ENCODE measurements around the gene DOC2B.
"Not testable (repeated sequence)": the region's sequence is repeated elsewhere in the genome, so short reads cannot be mapped to it uniquely, and the experiment has no call there.

DOC2B gene

GRCh38 chr17:144936-145670 is 36.3 kb downstream of the DOC2B start:
- DNase-seq (ENCODE audit: low read depth) = no peak

GRCh38 chr17:143785-144281 is 37.6 kb downstream of the DOC2B start:
- peak; percentile 74 for DNase-seq (ENCODE audit: low read depth)

- DNase-seq (ENCODE audit: low read depth) = no peak
These were observed 38.3 kb downstream of the DOC2B start for GRCh38 chr17:142876-143784.

- DNase-seq (ENCODE audit: low read depth) = no peak
These were observed 39.3 kb downstream of the DOC2B start for GRCh38 chr17:142102-142661.

GRCh38 chr17:139401-140205 is 41.8 kb downstream of the DOC2B start:
- not testable (repeated sequence) for DNase-seq (ENCODE audit: low read depth)

- DNase-seq (ENCODE audit: low read depth) = not testable (repeated sequence)
These were observed 44.2 kb downstream of the DOC2B start, which contains the start of gene SCGB1C2 for GRCh38 chr17:137166-137807. Gene SCGB1C2, plus strand, starts transcription at chr17:137569. Its CDS starts 22 bp downstream, at chr17:137591.

- DNase-seq (ENCODE audit: low read depth) = peak; percentile 49
These were observed 44.9 kb downstream of the DOC2B start for GRCh38 chr17:136531-136930.

- not testable (repeated sequence) for DNase-seq (ENCODE audit: low read depth)
These were observed 45.6 kb downstream of the DOC2B start for GRCh38 chr17:135895-136294.

- not testable (repeated sequence) for DNase-seq (ENCODE audit: low read depth)
These were observed 46.4 kb downstream of the DOC2B start for GRCh38 chr17:135022-135421.

GRCh38 chr17:134332-134785 is 47.1 kb downstream of the DOC2B start:
- not testable (repeated sequence) for DNase-seq (ENCODE audit: low read depth)

- not testable (repeated sequence) for DNase-seq (ENCODE audit: low read depth)
These were observed 47.5 kb downstream of the DOC2B start for GRCh38 chr17:133932-134331.

- DNase-seq (ENCODE audit: low read depth) = not testable (repeated sequence)
These were observed 63.0 kb downstream of the DOC2B start for GRCh38 chr17:118339-118917.

GRCh38 chr17:113111-113510 is 68.3 kb downstream of the DOC2B start:
- DNase-seq (ENCODE audit: low read depth) = not testable (repeated sequence)
